Peyer's patch (tissue), 4 donors: Measurements from ENCODE around the gene TERT.

ENCODE experiments used
- CTCF ChIP-seq, 6 experiments: fragments of 450-650 bp in 4 of 6; fragments of 200-600 bp in 2 of 6; sonication (generic) in 1 of 6; IDR thresholded peaks; one replicate each; pipeline ENCODE4 v1.5.1; 2017 to 2019; ENCODE audit warnings: antibody characterized with exemption in 6 of 6, mild to moderate bottlenecking in 3 of 6, moderate library complexity in 1 of 6
- POLR2A ChIP-seq, 2 donors: fragments of 450-650 bp; IDR thresholded peaks; one replicate each; pipeline ENCODE4 v1.5.1; 2017; ENCODE audit warnings: antibody characterized with exemption in 2 of 2, mild to moderate bottlenecking in 2 of 2, moderate library complexity in 2 of 2

- TF ChIP-seq POLR2A (IDR thresholded peaks at IDR 0.05) (no peak), CTCF (IDR thresholded peaks at IDR 0.05) (no peak)
These were observed 90.7 kb downstream of the TERT start for GRCh38 chr5:1203968-1204692.
